NCI-H146 (cell line): Measurements from ENCODE around the gene KSR2.

Source experiments
- DNase-seq: peaks from one replicate; lab custom pipeline; 2025; lab: John Stamatoyannopoulos, UW

KSR2 gene

DNA sequence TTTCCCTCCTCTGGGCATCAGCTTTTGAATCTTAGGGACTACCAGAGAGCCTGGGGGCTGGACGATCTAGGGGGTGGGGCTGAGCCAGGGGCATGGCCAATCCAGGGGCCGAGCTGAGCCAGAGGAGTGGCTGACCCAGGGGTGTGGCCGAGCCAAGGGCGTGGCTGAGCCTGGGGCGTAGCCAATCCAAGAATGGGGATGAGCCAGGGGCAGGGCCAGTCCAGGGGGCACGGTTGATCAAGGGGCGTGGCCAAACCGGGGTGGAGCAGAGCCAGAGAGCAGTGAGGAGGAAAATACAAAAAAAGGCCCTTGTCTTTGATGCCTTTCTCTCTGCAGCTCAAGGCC is 388.1 kb downstream of the KSR2 start:
- peak; percentile 4 for DNase-seq

DNA sequence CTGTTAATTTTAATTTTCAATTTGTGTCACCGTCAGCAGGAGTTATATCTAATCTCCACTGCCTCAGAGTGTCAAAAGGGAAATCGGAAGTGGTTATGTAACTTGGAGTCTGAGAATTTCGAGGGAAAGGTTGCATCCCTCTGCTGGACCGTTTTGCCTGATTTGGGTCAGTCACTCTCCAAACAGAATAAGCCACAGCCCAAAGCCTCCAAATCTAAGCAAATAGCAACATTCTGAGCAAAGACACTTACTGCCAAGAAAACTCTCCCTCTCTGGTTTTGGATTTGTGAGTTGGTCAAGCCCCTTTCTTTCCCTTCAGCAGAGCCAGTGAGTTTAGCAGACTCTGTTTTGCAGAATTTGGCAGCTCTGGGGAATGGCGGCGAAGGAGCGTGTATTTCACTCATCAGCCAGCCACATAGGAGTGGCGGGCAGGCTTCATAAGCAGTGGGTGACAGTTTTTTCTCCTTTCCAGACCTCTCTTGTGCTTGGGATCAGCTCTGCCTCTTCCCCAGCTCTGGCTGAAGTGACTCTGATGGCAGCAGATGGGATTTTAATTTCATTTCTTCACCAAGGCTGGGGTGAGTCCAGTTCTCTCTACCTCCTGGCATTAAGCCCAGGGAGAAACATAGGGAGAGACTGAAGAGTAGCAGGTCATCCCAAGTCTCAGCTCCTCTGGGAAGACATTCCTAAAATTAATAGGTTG is 388.6 kb downstream of the KSR2 start:
- DNase-seq: no peak

DNA sequence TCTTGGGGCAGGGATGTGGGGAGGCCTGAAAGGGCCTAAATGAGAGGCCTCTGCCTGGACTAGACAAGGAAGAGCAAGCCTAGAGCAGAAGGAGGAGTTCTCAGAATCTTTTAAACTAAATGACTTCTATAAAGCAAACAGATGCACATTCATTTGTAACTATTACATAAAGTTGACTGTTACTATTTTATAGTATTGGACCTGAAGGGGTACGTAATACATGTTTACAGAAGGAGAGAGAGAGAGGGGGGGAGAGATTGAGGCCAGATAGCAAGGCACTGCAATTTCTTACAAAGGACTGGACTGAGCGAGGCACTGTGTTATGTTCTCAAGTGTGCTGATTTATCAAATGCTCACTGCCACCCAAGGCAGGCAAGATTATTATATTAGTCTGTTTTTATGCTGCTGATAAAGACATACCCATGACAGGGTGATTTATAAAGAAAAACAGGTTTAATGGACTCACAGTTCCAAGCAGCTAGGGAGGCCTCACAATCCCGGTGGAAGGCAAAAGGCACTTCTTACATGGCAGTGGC is 391.6 kb downstream of the KSR2 start:
- DNase-seq: no peak

GRCh38 chr12:117576053-117576452 is 392.7 kb downstream of the KSR2 start:
- DNase-seq: no peak

GRCh38 chr12:117574655-117575054 is 394.1 kb downstream of the KSR2 start:
- no peak for DNase-seq

DNA sequence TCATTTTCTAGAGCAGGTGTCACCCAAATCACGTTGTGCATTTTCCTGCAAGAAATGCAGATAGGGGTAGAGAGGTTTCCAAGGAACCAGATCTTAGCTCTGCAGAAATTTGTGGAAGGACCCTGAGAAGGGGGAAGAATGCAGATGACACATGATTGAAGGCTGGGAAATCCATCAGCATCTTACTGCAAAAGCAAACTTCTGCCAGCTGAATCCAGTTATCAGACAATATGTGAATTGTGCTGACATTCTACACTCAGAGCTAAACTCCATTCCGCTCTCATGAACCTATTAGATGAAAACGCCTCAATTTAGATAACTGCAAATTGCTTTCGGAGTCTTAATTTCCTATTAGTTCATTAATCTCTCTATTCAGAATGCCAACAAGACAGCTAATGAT is 396.0 kb downstream of the KSR2 start:
- DNase-seq: no peak

- DNase-seq: no peak
Measured at GRCh38 chr12:117571321-117571720, 397.5 kb downstream of the KSR2 start.

- no peak for DNase-seq
Measured at GRCh38 chr12:117570608-117571007, 398.2 kb downstream of the KSR2 start.

- no peak for DNase-seq
Measured at GRCh38 chr12:117567644-117568216, 401.1 kb downstream of the KSR2 start.

- no peak for DNase-seq
Measured at GRCh38 chr12:117564881-117565280, 403.9 kb downstream of the KSR2 start.

- DNase-seq: no peak
Measured at GRCh38 chr12:117563706-117564105, 405.1 kb downstream of the KSR2 start.

- no peak for DNase-seq
Measured at GRCh38 chr12:117563007-117563406, 405.8 kb downstream of the KSR2 start.

GRCh38 chr12:117561990-117562389 is 406.8 kb downstream of the KSR2 start:
- DNase-seq: no peak

DNA sequence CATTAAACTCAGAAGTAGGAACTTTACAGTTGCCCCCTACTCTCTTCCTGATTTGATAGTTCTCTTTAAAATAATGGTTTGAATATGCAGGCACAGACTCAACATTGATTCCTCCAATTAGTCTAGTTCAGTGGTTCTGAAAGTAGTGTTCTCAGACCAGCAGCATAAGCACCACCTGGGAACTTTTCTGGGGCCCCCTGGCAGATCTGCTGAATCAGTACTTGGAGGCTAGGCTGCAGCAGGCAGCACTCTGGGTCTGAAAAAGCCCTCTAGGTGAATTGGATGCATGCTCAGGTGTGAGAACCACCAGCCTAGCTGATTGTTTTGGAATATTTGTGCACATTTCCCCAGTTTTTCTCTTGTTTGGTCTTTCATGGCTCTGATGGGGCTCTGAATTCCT is 408.8 kb downstream of the KSR2 start:
- DNase-seq: no peak

DNA sequence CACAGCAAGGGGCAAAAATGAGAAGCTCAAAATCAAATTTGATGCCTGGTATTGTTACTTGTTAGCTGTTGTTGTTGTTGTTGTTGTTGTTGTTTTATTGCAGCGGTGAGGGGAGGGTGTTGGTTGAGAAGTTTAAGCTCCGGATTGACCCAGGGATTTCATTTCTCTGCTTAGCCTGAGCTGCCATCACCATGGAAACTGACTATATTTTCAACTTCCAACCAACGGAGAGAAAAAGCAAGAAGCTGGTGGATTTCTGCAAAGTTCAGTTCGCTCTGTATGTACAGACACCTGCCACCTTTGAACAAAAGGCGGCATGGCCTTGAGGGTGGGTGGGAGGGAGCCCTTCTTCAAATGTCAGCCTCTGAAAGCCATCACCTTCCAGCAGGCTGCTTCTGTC is 412.9 kb downstream of the KSR2 start:
- no peak for DNase-seq

DNA sequence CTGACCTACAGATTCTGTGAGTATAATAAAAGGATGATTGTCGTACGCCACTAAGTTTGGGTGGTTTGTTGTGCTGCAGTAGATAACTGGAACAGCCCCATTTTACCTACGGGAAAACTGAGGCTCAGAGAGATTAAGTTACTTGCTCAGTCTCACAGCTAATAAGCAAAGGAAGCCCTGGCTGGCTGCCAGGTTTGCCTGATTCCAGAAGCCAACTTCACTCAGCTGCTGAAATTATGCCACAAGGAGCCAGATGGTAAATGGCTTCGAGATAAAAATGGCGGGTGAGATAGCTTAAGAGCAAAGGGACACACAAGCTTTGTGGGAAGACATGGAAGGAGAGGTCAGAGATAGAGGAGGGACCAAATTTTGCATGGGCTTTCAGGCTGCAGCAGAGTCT is 415.8 kb downstream of the KSR2 start:
- DNase-seq: no peak

GRCh38 chr12:117551665-117552064 is 417.1 kb downstream of the KSR2 start:
- DNase-seq: no peak

GRCh38 chr12:117547209-117547608 is 421.6 kb downstream of the KSR2 start:
- DNase-seq: no peak

GRCh38 chr12:117545216-117545615 is 423.6 kb downstream of the KSR2 start:
- DNase-seq: no peak

- no peak for DNase-seq
Measured at GRCh38 chr12:117540011-117540410, 428.8 kb downstream of the KSR2 start.

DNA sequence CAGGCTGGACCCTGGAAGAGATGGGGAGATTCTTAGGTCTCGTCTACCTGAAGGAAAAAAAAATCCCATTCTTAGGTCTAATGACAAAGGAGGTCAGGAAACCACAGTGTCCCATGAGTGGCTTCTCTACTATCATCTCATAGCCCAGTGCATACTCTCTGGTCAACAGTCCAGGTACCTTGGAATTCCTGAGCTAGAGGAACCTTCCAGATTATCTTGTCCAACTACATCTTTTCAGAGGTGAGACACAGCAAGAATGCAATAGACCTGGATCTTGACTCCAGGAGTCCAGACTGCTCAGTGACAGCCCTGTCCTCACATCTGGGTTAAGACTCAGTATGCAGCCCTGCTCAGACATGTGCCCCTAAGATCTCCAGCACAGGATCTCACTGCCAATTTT is 429.9 kb downstream of the KSR2 start:
- DNase-seq: no peak

GRCh38 chr12:117538032-117538690 is 430.6 kb downstream of the KSR2 start:
- no peak for DNase-seq

GRCh38 chr12:117533687-117534086 is 435.1 kb downstream of the KSR2 start:
- no peak for DNase-seq
